ENCODE results near the gene SIPA1L3. TPM values are rescaled to one million over a fixed set of nuclear protein-coding genes. Genes with fewer than 3 reads are reported as not detected.
"Not testable (repeated sequence)": the region's sequence is repeated elsewhere in the genome, so short reads cannot be mapped to it uniquely, and the experiment has no call there.

SIPA1L3 gene
- total RNA-seq, result 8.8 TPM
- long read RNA-seq, partial matches to known transcripts, result 1 of 10 reads
- long read RNA-seq, other reads (novel, unspliced or antisense), result 9 of 10 reads

- Histone ChIP-seq H3K4me1 (peaks cover 25% of the 10 kb centered on the region), H3K36me3 (no peaks in the 10 kb centered on the region), H3K27me3 (ENCODE audit: low read depth) (no peaks in the 10 kb centered on the region), H3K4me3 (peak within 1 kb of the TSS; percentile 99), H3K27ac (replicated peaks) (peak within 1 kb of the TSS; percentile 83), H3K9me3 (replicated peaks) (no peaks in the 10 kb centered on the region)
- DNase-seq, result peak; percentile 95
- intact Hi-C loops (cut with micrococcal nuclease), result no loop called here
- TF ChIP-seq CTCF (IDR thresholded peaks at IDR 0.05; ENCODE audit: borderline replicate concordance), result peak; percentile 4
These were observed at the start of gene SIPA1L3 for GRCh38 chr19:37906869-37907734. TSS of gene SIPA1L3 (plus strand) at chr19:37907208. CDS start at chr19:38081566, 174,358 bp downstream.

GRCh38 chr19:37864501-37864900 is 42.5 kb upstream of the SIPA1L3 start:
- Histone ChIP-seq H3K27ac (replicated peaks) (no peak overlapping the region), H3K27me3 (ENCODE audit: low read depth) (peaks cover 7% of the 10 kb centered on the region), H3K36me3 (no peaks in the 10 kb centered on the region), H3K4me3 (no peak overlapping the region), H3K9me3 (replicated peaks) (no peaks in the 10 kb centered on the region), H3K4me1 (no peaks in the 10 kb centered on the region)
- TF ChIP-seq CTCF (IDR thresholded peaks at IDR 0.05; ENCODE audit: borderline replicate concordance), result no peak
- intact Hi-C loops (cut with micrococcal nuclease), result no loop called here
- DNase-seq, result no peak

GRCh38 chr19:37865930-37866329 is 41.1 kb upstream of the SIPA1L3 start:
- H3K9me3 ChIP-seq (replicated peaks); H3K27ac ChIP-seq (replicated peaks); H3K36me3 ChIP-seq; H3K4me3 ChIP-seq; H3K4me1 ChIP-seq; DNase-seq; intact Hi-C loops (cut with micrococcal nuclease): not testable (repeated sequence)
- peaks cover 18% of the 10 kb centered on the region for H3K27me3 ChIP-seq (ENCODE audit: low read depth)

- no peak for DNase-seq
- no peak overlapping the region for H3K4me3 ChIP-seq
- no peak for TF ChIP-seq CTCF (IDR thresholded peaks at IDR 0.05; ENCODE audit: borderline replicate concordance)
- peaks cover 18% of the 10 kb centered on the region for H3K27me3 ChIP-seq (ENCODE audit: low read depth)
- intact Hi-C loops (cut with micrococcal nuclease), result no loop called here
- H3K27ac ChIP-seq (replicated peaks), result no peak overlapping the region
- no peaks in the 10 kb centered on the region for H3K4me1 ChIP-seq
- H3K36me3 ChIP-seq, result no peaks in the 10 kb centered on the region
- H3K9me3 ChIP-seq (replicated peaks), result no peaks in the 10 kb centered on the region
These were observed 39.2 kb upstream of the SIPA1L3 start for GRCh38 chr19:37867831-37868230.

GRCh38 chr19:37869766-37870340 is 37.2 kb upstream of the SIPA1L3 start:
- DNase-seq, result no peak
- H3K4me1 ChIP-seq, result no peaks in the 10 kb centered on the region
- no peak for TF ChIP-seq CTCF (IDR thresholded peaks at IDR 0.05; ENCODE audit: borderline replicate concordance)

GRCh38 chr19:37872383-37872782 is 34.6 kb upstream of the SIPA1L3 start:
- H3K27me3 ChIP-seq (ENCODE audit: low read depth), result peaks cover 28% of the 10 kb centered on the region
- H3K9me3 ChIP-seq (replicated peaks), result no peaks in the 10 kb centered on the region
- no peaks in the 10 kb centered on the region for H3K4me1 ChIP-seq
- DNase-seq, result no peak
- H3K27ac ChIP-seq (replicated peaks), result no peak overlapping the region
- no peak overlapping the region for H3K4me3 ChIP-seq
- TF ChIP-seq CTCF (IDR thresholded peaks at IDR 0.05; ENCODE audit: borderline replicate concordance), result no peak
- intact Hi-C loops (cut with micrococcal nuclease), result no loop called here
- H3K36me3 ChIP-seq, result no peaks in the 10 kb centered on the region

More at GRCh38 chr19:37869766-37870340, 37.2 kb upstream of the SIPA1L3 start:
- intact Hi-C loops (cut with micrococcal nuclease), result no loop called here
- no peak overlapping the region for H3K4me3 ChIP-seq
- peaks cover 28% of the 10 kb centered on the region for H3K27me3 ChIP-seq (ENCODE audit: low read depth)
- no peak overlapping the region for H3K27ac ChIP-seq (replicated peaks)
- H3K9me3 ChIP-seq (replicated peaks), result no peaks in the 10 kb centered on the region
- H3K36me3 ChIP-seq, result no peaks in the 10 kb centered on the region
